Suprapubic skin (tissue), 3 donors: ENCODE measurements around the gene CD1B.

Source experiments
- CTCF ChIP-seq, 2 donors: fragments of 200-600 bp in 1 of 2; fragments of 450-650 bp in 1 of 2; sonication (generic) in 1 of 2; IDR thresholded peaks; one replicate each; pipeline ENCODE4 v1.5.1; 2016 to 2019; ENCODE audit warnings: antibody characterized with exemption in 2 of 2, mild to moderate bottlenecking in 1 of 2, moderate library complexity in 1 of 2
- POLR2A ChIP-seq, 2 donors: fragments of 450-650 bp; IDR thresholded peaks; one replicate each; pipeline ENCODE4 v1.6.1; 2017; ENCODE audit warnings: antibody characterized with exemption in 2 of 2, mild to moderate bottlenecking in 2 of 2, moderate library complexity in 2 of 2

DNA sequence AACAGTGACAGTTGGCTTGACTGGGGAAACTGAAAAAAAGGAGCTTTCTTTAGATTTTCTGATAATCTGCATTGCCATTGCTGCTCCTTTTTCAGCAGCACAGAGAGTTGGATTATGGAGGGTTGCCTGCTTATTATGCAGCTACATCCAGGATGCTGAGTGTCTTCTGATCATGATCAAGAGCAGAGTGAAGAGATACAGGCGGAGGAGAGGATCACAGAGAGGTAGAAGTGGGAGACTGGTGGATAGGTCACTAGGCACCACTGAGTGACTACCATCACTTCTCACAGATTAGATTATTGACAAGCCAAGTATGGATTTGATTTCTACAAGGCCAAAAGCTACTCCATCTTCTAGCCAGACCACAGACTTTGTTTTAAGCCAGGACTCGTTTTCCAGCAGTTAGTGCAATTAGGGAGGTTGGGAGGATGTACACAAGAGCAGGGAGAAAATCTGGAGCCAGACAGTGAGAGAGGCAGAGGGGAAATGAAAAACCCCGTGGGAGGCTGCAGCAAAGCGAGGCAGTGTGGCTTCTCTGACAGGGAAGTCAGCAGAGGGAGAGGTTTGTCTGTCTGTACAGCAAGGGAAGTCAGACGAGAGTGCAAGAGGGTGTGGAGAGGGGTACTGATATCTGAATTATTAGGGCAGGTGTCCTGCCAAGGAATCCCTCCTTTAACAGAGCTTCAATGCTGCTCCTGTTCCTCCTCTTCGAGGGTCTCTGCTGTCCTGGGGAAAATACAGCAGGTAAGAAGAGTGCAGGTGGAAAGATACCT lies 22.2 kb upstream of the CD1B start, which contains the start of gene CD1E:
- TF ChIP-seq POLR2A (IDR thresholded peaks at IDR 0.05) (no peak), CTCF (IDR thresholded peaks at IDR 0.05) (no peak)
